PFSK-1 (cell line): ENCODE results near the gene AQP5.

Experiments used
- FOXP2 ChIP-seq: optimal IDR thresholded peaks from 2 replicates; pipeline ENCODE3; 2011; ENCODE audit warnings: borderline replicate concordance, control low read depth, inconsistent platforms; ENCODE audit not compliant: insufficient read depth; ENCODE audit errors: extremely low read length, extremely low read depth
- POLR2AphosphoS5 ChIP-seq: IDR thresholded peaks from 2 replicates; pipeline ENCODE4 v1.6.1; 2012; ENCODE audit warnings: low read depth, mild to moderate bottlenecking, control low read depth, low read length, moderate library complexity
- REST ChIP-seq, 2 experiments: IDR thresholded peaks; 2 replicates each; pipeline versions ENCODE4 v1.6.1 to v1.8.0; 2011 to 2012; ENCODE audit warnings: low read depth in 2 of 2, low read length in 2 of 2, control low read depth in 1 of 2, inconsistent platforms in 1 of 2, mild to moderate bottlenecking in 1 of 2, moderate library complexity in 1 of 2; ENCODE audit not compliant: insufficient read depth in 1 of 2
- SIN3A ChIP-seq: IDR thresholded peaks from 2 replicates; pipeline ENCODE4 v1.6.1; 2012; ENCODE audit warnings: mild to moderate bottlenecking, low read length, moderate library complexity, borderline replicate concordance; ENCODE audit not compliant: insufficient read depth
- TAF1 ChIP-seq: IDR thresholded peaks from 2 replicates; pipeline ENCODE4 v1.6.1; 2012; ENCODE audit warnings: low read length, control low read depth, borderline replicate concordance; ENCODE audit not compliant: insufficient read depth

Gene AQP5

DNA sequence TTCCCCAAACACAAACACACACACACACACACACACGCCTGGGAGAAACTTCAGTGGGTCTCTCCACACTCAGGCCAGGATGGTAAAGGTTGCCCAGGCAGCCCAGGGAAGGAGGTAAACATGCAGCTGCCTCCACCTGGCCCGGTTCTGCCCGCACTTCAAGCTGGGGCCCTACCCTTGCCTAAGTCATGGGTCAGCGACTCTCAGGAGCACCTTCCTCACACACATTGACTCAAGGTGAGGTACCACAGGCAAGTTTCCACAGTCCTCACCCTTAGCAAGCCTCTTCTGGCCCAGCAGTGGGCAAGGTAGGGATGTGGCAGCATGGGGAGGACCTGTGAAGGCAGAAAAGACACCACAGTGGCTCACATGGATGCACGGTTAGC is 43.9 kb upstream of the AQP5 start:
- TF ChIP-seq TAF1 = no peak
- no peak for TF ChIP-seq REST (IDR thresholded peaks at IDR 0.05; ENCODE audit: insufficient read depth in 1 of 2, low read depth in 2 of 2, low read length in 2 of 2)
- TF ChIP-seq POLR2AphosphoS5 = no peak
- TF ChIP-seq SIN3A = no peak
- TF ChIP-seq FOXP2 = no peak

DNA sequence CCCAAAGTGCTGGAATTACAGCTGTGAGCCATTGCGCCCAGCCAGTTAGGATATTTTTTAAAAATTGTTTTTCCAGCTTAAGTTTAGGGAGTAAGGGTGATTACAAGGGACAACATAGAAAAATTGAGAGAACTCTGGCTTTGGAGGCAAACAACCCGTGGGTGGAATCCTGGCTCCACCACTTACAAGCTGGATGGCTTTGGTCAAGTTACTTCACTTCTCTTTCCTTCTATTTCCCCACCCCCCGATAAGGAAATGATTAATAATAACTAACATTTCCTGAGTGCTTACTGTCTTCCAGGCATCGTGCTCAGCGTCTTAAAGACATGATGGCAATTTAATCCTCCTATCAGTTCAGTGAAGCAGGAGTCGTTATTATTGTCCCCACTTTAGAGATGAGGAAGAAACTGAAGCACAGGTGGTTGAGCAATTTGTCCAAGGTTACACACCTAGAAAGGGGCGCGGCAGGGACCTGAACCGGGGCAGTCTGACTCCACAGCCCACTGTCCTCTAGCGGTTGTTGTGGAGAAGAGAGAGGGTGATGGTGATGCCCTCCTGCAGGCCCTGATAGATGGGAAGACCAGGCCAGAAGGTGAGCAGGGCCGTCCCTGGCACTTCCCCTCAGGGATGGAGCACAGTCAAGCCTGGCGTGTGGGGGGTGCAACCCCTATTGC is 41.3 kb upstream of the AQP5 start:
- TF ChIP-seq FOXP2 (no peak), SIN3A (no peak)

GRCh38 chr12:49920915-49921286 is 40.8 kb upstream of the AQP5 start:
- TF ChIP-seq SIN3A = no peak

GRCh38 chr12:49921299-49921698 is 40.4 kb upstream of the AQP5 start:
- TF ChIP-seq REST (IDR thresholded peaks at IDR 0.05; ENCODE audit: insufficient read depth in 1 of 2, low read depth in 2 of 2, low read length in 2 of 2) = no peak
- no peak for TF ChIP-seq SIN3A
- TF ChIP-seq POLR2AphosphoS5 = no peak
- no peak for TF ChIP-seq FOXP2
- no peak for TF ChIP-seq TAF1

DNA sequence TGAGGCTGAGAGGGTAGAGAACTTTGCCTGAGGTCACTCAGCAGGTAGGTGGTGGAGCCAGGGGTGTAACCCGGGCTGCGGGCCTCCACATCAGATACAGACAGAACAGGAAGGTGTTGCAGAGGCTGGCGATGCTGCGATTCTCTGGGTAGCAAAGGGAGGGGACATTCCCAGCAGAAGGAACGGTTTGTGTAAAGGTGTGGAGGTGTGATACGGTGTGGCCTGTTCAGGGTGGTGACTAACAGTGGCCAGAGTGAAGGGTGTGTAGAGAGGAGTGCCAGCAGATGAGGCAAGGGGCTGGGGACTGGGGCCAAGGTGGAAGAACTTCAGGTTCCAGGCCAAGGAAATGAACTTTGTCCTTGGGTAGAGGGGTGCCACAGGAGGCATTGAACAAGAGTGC is 39.7 kb upstream of the AQP5 start:
- TF ChIP-seq FOXP2 (no peak), SIN3A (no peak), REST (IDR thresholded peaks at IDR 0.05; ENCODE audit: insufficient read depth in 1 of 2, low read depth in 2 of 2, low read length in 2 of 2) (no peak), TAF1 (no peak), POLR2AphosphoS5 (no peak)

- TF ChIP-seq TAF1 (no peak), FOXP2 (no peak), REST (IDR thresholded peaks at IDR 0.05; ENCODE audit: insufficient read depth in 1 of 2, low read depth in 2 of 2, low read length in 2 of 2) (no peak), POLR2AphosphoS5 (no peak), SIN3A (no peak)
These were observed 39.2 kb upstream of the AQP5 start for GRCh38 chr12:49922349-49923034.
